ENCODE measurements around the gene SCYGR1.
"Not testable (repeated sequence)": the region's sequence is repeated elsewhere in the genome, so short reads cannot be mapped to it uniquely, and the experiment has no call there.

SCYGR1 gene

GRCh38 chr2:227387583-227387982, at the start of gene SCYGR1:
Gene SCYGR1 (minus strand): TSS chr2:227387949. CDS start chr2:227387949, 0 bp downstream.
- not testable (repeated sequence) for DNase-seq

- no peak for DNase-seq
These were observed 48.9 kb upstream of the SCYGR1 start for GRCh38 chr2:227436436-227437174.

- DNase-seq, result no peak
These were observed 45.4 kb upstream of the SCYGR1 start for GRCh38 chr2:227433171-227433570.

- no peak for DNase-seq
These were observed 42.9 kb upstream of the SCYGR1 start for GRCh38 chr2:227430639-227431038.

GRCh38 chr2:227428731-227429285, 41.1 kb upstream of the SCYGR1 start:
- DNase-seq, result no peak

- no peak for DNase-seq
These were observed 36.1 kb upstream of the SCYGR1 start for GRCh38 chr2:227423656-227424499.

GRCh38 chr2:227420087-227421052, 32.6 kb upstream of the SCYGR1 start:
- DNase-seq, result no peak

- DNase-seq, result no peak
These were observed 29.0 kb upstream of the SCYGR1 start for GRCh38 chr2:227416701-227417100.

GRCh38 chr2:227415538-227416424, 28.0 kb upstream of the SCYGR1 start:
- DNase-seq, result no peak

GRCh38 chr2:227414846-227415245, 27.1 kb upstream of the SCYGR1 start:
- no peak for DNase-seq

- DNase-seq, result no peak
These were observed 25.6 kb upstream of the SCYGR1 start for GRCh38 chr2:227413371-227413770.

- no peak for DNase-seq
These were observed 25.1 kb upstream of the SCYGR1 start for GRCh38 chr2:227412877-227413276.

- no peak for DNase-seq
These were observed 24.2 kb upstream of the SCYGR1 start for GRCh38 chr2:227411990-227412350.

- no peak for DNase-seq
These were observed 23.7 kb upstream of the SCYGR1 start for GRCh38 chr2:227411320-227411989.

GRCh38 chr2:227410191-227410590, 22.4 kb upstream of the SCYGR1 start:
- DNase-seq, result no peak

GRCh38 chr2:227407591-227408151, 19.9 kb upstream of the SCYGR1 start:
- no peak for DNase-seq

GRCh38 chr2:227406177-227407031, 18.7 kb upstream of the SCYGR1 start:
- peak; percentile 2 for DNase-seq

GRCh38 chr2:227404585-227405271, 17.0 kb upstream of the SCYGR1 start:
- no peak for DNase-seq

GRCh38 chr2:227402959-227403358, 15.2 kb upstream of the SCYGR1 start:
- no peak for DNase-seq

All from NCI-H1417 treated with DMSO at 0.1 percent for 48 hours (cell line).